Mesenchymal stem cell (in vitro differentiated cells and primary cell): ENCODE measurements around the gene TCHP.

Experiments
- DNase-seq: peaks from one replicate; pipeline ENCODE4 v3.0.0-alpha.2; 2013
- H2AFZ ChIP-seq: one replicate; pipeline ENCODE4 v1.6.1; 2013; ENCODE audit warnings: low read depth, mild to moderate bottlenecking, control low read depth, inconsistent platforms, low read length, moderate library complexity
- H2AK5ac ChIP-seq: 2 replicates; pipeline ENCODE4 v1.6.1; 2013; ENCODE audit warnings: low read length, moderate library complexity, mild to moderate bottlenecking, inconsistent platforms; ENCODE audit not compliant: severe bottlenecking
- H2BK120ac ChIP-seq: one replicate; pipeline ENCODE4 v1.6.1; 2013; ENCODE audit warnings: low read depth, mild to moderate bottlenecking, inconsistent platforms, low read length, moderate library complexity
- H2BK12ac ChIP-seq, 2 experiments: one replicate each; pipeline ENCODE4 v1.6.1; 2013; ENCODE audit warnings: inconsistent platforms in 2 of 2, low read length in 2 of 2, mild to moderate bottlenecking in 2 of 2, moderate library complexity in 2 of 2, control low read depth in 1 of 2
- H2BK15ac ChIP-seq: one replicate; pipeline ENCODE4 v1.6.1; 2013; ENCODE audit warnings: mild to moderate bottlenecking, low read depth, inconsistent platforms; ENCODE audit not compliant: poor library complexity, severe bottlenecking
- H2BK5ac ChIP-seq: 2 replicates; pipeline ENCODE4 v1.6.1; 2013; ENCODE audit warnings: low read depth, mild to moderate bottlenecking, low read length, control low read depth, inconsistent platforms; ENCODE audit not compliant: poor library complexity, severe bottlenecking
- H3K14ac ChIP-seq, 2 experiments: one replicate each; pipeline ENCODE4 v1.6.1; 2013; ENCODE audit warnings: inconsistent platforms in 2 of 2, low read length in 2 of 2, control low read depth in 1 of 2, mild to moderate bottlenecking in 1 of 2, moderate library complexity in 1 of 2
- H3K18ac ChIP-seq, 2 experiments: one replicate each; pipeline ENCODE4 v1.6.1; 2013; ENCODE audit warnings: inconsistent platforms in 2 of 2, low read length in 2 of 2, control low read depth in 1 of 2, low read depth in 1 of 2, mild to moderate bottlenecking in 1 of 2
- H3K23ac ChIP-seq, 2 experiments: one replicate each; pipeline ENCODE4 v1.6.1; 2013; ENCODE audit warnings: inconsistent platforms in 2 of 2, low read length in 2 of 2, mild to moderate bottlenecking in 2 of 2, moderate library complexity in 2 of 2, control low read depth in 1 of 2
- H3K27ac ChIP-seq: 2 replicates; pipeline ENCODE4 v1.5.1; 2013; ENCODE audit warnings: mild to moderate bottlenecking, moderate library complexity, low read length, control low read depth, inconsistent platforms; ENCODE audit not compliant: poor library complexity, severe bottlenecking
- H3K27me3 ChIP-seq, 2 experiments: 2 replicates each; pipeline versions ENCODE4 v1.6.1 to v1.7.0; 2013; ENCODE audit warnings: low read length in 2 of 2, mild to moderate bottlenecking in 2 of 2, moderate library complexity in 2 of 2, control low read depth in 1 of 2, inconsistent platforms in 1 of 2; ENCODE audit not compliant: control insufficient read depth in 1 of 2, insufficient read depth in 1 of 2
- H3K36me3 ChIP-seq, 2 experiments: 2 replicates each; pipeline versions ENCODE4 v1.6.1 to v1.7.0; 2013; ENCODE audit warnings: low read length in 2 of 2, control low read depth in 1 of 2, inconsistent platforms in 1 of 2, low read depth in 1 of 2, mild to moderate bottlenecking in 1 of 2; ENCODE audit not compliant: insufficient read depth in 2 of 2, control insufficient read depth in 1 of 2
- H3K4ac ChIP-seq, 2 experiments: one replicate each; pipeline ENCODE4 v1.6.1; 2013; ENCODE audit warnings: inconsistent platforms in 2 of 2, low read length in 2 of 2, mild to moderate bottlenecking in 2 of 2, moderate library complexity in 2 of 2, control low read depth in 1 of 2, low read depth in 1 of 2
- H3K4me1 ChIP-seq: 2 replicates; pipeline ENCODE4 v1.6.1; 2013; ENCODE audit warnings: low read depth, low read length, control low read depth; ENCODE audit not compliant: control insufficient read depth, insufficient read depth
- H3K4me2 ChIP-seq: 2 replicates; pipeline ENCODE4 v1.6.1; 2013; ENCODE audit warnings: low read length, mild to moderate bottlenecking, inconsistent platforms; ENCODE audit not compliant: poor library complexity, severe bottlenecking
- H3K4me3 ChIP-seq, 2 experiments: 2 replicates each; pipeline versions ENCODE4 v1.5.1 to v1.7.0; 2013; ENCODE audit warnings: low read length in 2 of 2, mild to moderate bottlenecking in 2 of 2, control low read depth in 1 of 2, low read depth in 1 of 2; ENCODE audit not compliant: insufficient read depth in 1 of 2
- H3K79me1 ChIP-seq: replicated peaks from 2 replicates; pipeline ENCODE4 v1.6.1; 2013; ENCODE audit warnings: mild to moderate bottlenecking, control low read depth, low read length, inconsistent platforms; ENCODE audit not compliant: poor library complexity, severe bottlenecking
- H3K9ac ChIP-seq: 2 replicates; pipeline ENCODE4 v1.7.0; 2013; ENCODE audit warnings: mild to moderate bottlenecking, low read length, moderate library complexity
- H3K9me3 ChIP-seq: 2 replicates; pipeline ENCODE4 v1.7.0; 2013; ENCODE audit warnings: mild to moderate bottlenecking, low read length; ENCODE audit not compliant: control insufficient read depth
- H4K8ac ChIP-seq: one replicate; pipeline ENCODE4 v1.6.1; 2013; ENCODE audit warnings: inconsistent platforms, mild to moderate bottlenecking, low read length, moderate library complexity
- H4K91ac ChIP-seq: one replicate; pipeline ENCODE4 v1.6.1; 2013; ENCODE audit warnings: mild to moderate bottlenecking, low read length, inconsistent platforms
- WGBS: methylation state at CpG from one replicate; pipeline ENCODE4 v1.1.7; 2013; ENCODE audit warnings: mixed read lengths; 5-methylcytosine and 5-hydroxymethylcytosine counted together

TCHP gene

GRCh38 chr12:109871668-109872314 lies 28.3 kb upstream of the TCHP start:
- peaks cover 0 to 10% of the 10 kb centered on the region in 2 experiments for H3K36me3 ChIP-seq
- peaks cover 37% of the 10 kb centered on the region for H3K79me1 ChIP-seq
- H2BK12ac ChIP-seq = no peak overlapping the region
- no peaks in the 10 kb centered on the region for H3K4me1 ChIP-seq
- no peak overlapping the region for H2BK15ac ChIP-seq
- no peak overlapping the region for H3K4me2 ChIP-seq
- no peak overlapping the region for H4K91ac ChIP-seq
- WGBS = 91% methylated on average over 7 of the region's 7 CpGs
- H3K27ac ChIP-seq = no peak overlapping the region
- H2AK5ac ChIP-seq = no peak overlapping the region
- no peak overlapping the region for H4K8ac ChIP-seq
- H3K4me3 ChIP-seq = no peak overlapping the region
- H3K23ac ChIP-seq = no peak overlapping the region
- no peaks in the 10 kb centered on the region for H3K27me3 ChIP-seq
- no peak overlapping the region for H3K14ac ChIP-seq
- H2AFZ ChIP-seq = no peak overlapping the region
- no peaks in the 10 kb centered on the region for H3K9me3 ChIP-seq
- peak overlapping the region; percentile 42 for H3K9ac ChIP-seq
- no peak overlapping the region for H2BK120ac ChIP-seq
- no peak overlapping the region for H3K18ac ChIP-seq
- DNase-seq = no peak
- no peak overlapping the region for H3K4ac ChIP-seq
- H2BK5ac ChIP-seq = no peak overlapping the region

- Histone ChIP-seq H3K27ac (no peak overlapping the region), H2AFZ (no peak overlapping the region), H3K4me1 (peaks cover 3% of the 10 kb centered on the region), H3K79me1 (peaks cover 44% of the 10 kb centered on the region), H2AK5ac (no peak overlapping the region), H4K8ac (no peak overlapping the region), H3K14ac (no peak overlapping the region), H2BK120ac (no peak overlapping the region), H3K9ac (no peak overlapping the region), H3K4me3 (no peak overlapping the region), H3K23ac (no peak overlapping the region), H3K27me3 (no peaks in the 10 kb centered on the region), H3K36me3 (peaks cover 0 to 10% of the 10 kb centered on the region in 2 experiments), H4K91ac (no peak overlapping the region), H3K18ac (no peak overlapping the region), H2BK5ac (no peak overlapping the region), H2BK12ac (no peak overlapping the region), H2BK15ac (no peak overlapping the region), H3K9me3 (no peaks in the 10 kb centered on the region), H3K4ac (no peak overlapping the region), H3K4me2 (no peak overlapping the region)
- peak; percentile 55 for DNase-seq
- 88% methylated on average over 6 of the region's 6 CpGs for WGBS
These were observed 26.4 kb upstream of the TCHP start for GRCh38 chr12:109873653-109874052.

GRCh38 chr12:109875572-109876131 lies 24.4 kb upstream of the TCHP start:
- Histone ChIP-seq H3K36me3 (peaks cover 0 to 10% of the 10 kb centered on the region in 2 experiments), H3K79me1 (peaks cover 56% of the 10 kb centered on the region), H3K9me3 (no peaks in the 10 kb centered on the region), H2BK12ac (no peak overlapping the region), H3K4me3 (no peak overlapping the region), H4K8ac (no peak overlapping the region), H2BK120ac (no peak overlapping the region), H3K23ac (no peak overlapping the region), H2BK15ac (no peak overlapping the region), H2AK5ac (no peak overlapping the region), H3K27ac (no peak overlapping the region), H3K4me1 (peaks cover 11% of the 10 kb centered on the region), H2BK5ac (no peak overlapping the region), H3K14ac (no peak overlapping the region), H3K27me3 (no peaks in the 10 kb centered on the region), H4K91ac (no peak overlapping the region), H2AFZ (no peak overlapping the region), H3K9ac (no peak overlapping the region), H3K18ac (no peak overlapping the region), H3K4me2 (no peak overlapping the region), H3K4ac (no peak overlapping the region)
- 97% methylated on average over 6 of the region's 6 CpGs for WGBS
- DNase-seq = no peak

GRCh38 chr12:109876406-109876805 lies 23.7 kb upstream of the TCHP start:
- Histone ChIP-seq H3K27ac (no peak overlapping the region), H3K4me3 (no peak overlapping the region), H3K27me3 (no peaks in the 10 kb centered on the region), H4K91ac (no peak overlapping the region), H3K4ac (no peak overlapping the region), H3K9me3 (no peaks in the 10 kb centered on the region), H2BK12ac (no peak overlapping the region), H3K36me3 (peaks cover 0 to 10% of the 10 kb centered on the region in 2 experiments), H3K23ac (no peak overlapping the region), H2BK15ac (no peak overlapping the region), H2AK5ac (no peak overlapping the region), H3K4me2 (no peak overlapping the region), H3K4me1 (peaks cover 14% of the 10 kb centered on the region), H3K79me1 (peaks cover 54% of the 10 kb centered on the region), H4K8ac (no peak overlapping the region), H2BK5ac (no peak overlapping the region), H3K14ac (no peak overlapping the region), H3K9ac (no peak overlapping the region), H2BK120ac (no peak overlapping the region), H2AFZ (no peak overlapping the region), H3K18ac (no peak overlapping the region)
- DNase-seq = no peak
